ENCODE data around the gene LONP2. TPM values are rescaled to one million over a fixed set of nuclear protein-coding genes. Genes with fewer than 3 reads are reported as not detected.

LONP2 gene
- total and polyA plus RNA-seq, 12 donors, result 45.3 to 89.1 (median 75.2) TPM

DNA sequence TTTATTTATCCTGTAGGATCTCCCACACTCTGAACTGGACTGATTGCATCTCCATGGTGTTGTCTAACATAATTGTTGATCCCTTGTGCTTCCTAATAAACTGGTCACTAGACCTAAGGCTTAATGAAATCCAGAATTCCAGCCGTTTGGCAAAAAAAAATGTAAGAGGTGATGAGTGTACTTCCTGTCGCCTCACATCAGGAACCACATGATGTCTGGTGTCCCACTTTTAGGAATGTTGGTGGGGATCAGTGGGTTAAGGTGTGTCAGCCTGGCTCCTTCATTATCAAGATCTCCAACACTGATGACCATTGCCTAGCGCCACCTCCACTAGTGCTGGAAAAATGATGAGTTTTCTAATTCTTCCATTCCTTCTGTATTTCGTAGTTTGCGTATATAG lies 18.6 kb upstream of the LONP2 start:
- no peak overlapping the region for H3K4me3 ChIP-seq
- TF ChIP-seq POLR2A (IDR thresholded peaks at IDR 0.05), result no peak
- TF ChIP-seq, protein P1, sequence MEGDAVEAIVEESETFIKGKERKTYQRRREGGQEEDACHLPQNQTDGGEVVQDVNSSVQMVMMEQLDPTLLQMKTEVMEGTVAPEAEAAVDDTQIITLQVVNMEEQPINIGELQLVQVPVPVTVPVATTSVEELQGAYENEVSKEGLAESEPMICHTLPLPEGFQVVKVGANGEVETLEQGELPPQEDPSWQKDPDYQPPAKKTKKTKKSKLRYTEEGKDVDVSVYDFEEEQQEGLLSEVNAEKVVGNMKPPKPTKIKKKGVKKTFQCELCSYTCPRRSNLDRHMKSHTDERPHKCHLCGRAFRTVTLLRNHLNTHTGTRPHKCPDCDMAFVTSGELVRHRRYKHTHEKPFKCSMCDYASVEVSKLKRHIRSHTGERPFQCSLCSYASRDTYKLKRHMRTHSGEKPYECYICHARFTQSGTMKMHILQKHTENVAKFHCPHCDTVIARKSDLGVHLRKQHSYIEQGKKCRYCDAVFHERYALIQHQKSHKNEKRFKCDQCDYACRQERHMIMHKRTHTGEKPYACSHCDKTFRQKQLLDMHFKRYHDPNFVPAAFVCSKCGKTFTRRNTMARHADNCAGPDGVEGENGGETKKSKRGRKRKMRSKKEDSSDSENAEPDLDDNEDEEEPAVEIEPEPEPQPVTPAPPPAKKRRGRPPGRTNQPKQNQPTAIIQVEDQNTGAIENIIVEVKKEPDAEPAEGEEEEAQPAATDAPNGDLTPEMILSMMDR (IDR thresholded peaks at IDR 0.05), result no peak
- no peaks in the 10 kb centered on the region for H3K27me3 ChIP-seq
- no peaks in the 10 kb centered on the region for H3K4me1 ChIP-seq (replicated peaks in 1 of 2)
- intact Hi-C loops (cut with DNase I), result no loop called here
- H3K36me3 ChIP-seq (replicated peaks in 1 of 2), result no peaks in the 10 kb centered on the region
- no peaks in the 10 kb centered on the region for H3K9me3 ChIP-seq (replicated peaks in 1 of 3)
- 80 to 88% (median 86%) methylated on average over 5 of the region's 5 CpGs for WGBS, 4 donors
- H3K27ac ChIP-seq, result no peak overlapping the region
- DNase-seq, result no peak

- no peak for TF ChIP-seq POLR2A (IDR thresholded peaks at IDR 0.05)
- TF ChIP-seq, protein P1 (IDR thresholded peaks at IDR 0.05), result peak in 3 of 6 experiments; percentile 35 to 45 (median 44)
- Histone ChIP-seq H3K4me3 (no peak overlapping the region), H3K27ac (no peak overlapping the region), H3K36me3 (replicated peaks in 1 of 2) (no peaks in the 10 kb centered on the region), H3K9me3 (replicated peaks in 1 of 3) (no peaks in the 10 kb centered on the region), H3K4me1 (replicated peaks in 1 of 2) (no peaks in the 10 kb centered on the region), H3K27me3 (no peaks in the 10 kb centered on the region)
- DNase-seq, result peak in 6 of 7 donors; percentile 25 to 57 (median 42)
- intact Hi-C loops (cut with DNase I), result loop anchor here in 1 of 2 donors (10.0 kb wide), 2 partner anchors 313 to 393 kb away; no protein-coding TSS in a partner anchor
- 46 to 58% (median 55%) methylated on average over 11 of the region's 11 CpGs for WGBS, 4 donors
Measured at GRCh38 chr16:48231727-48232492, 12.2 kb upstream of the LONP2 start.

GRCh38 chr16:48232493-48233040 lies 11.5 kb upstream of the LONP2 start:
- H3K9me3 ChIP-seq (replicated peaks in 1 of 3), result no peaks in the 10 kb centered on the region

DNA sequence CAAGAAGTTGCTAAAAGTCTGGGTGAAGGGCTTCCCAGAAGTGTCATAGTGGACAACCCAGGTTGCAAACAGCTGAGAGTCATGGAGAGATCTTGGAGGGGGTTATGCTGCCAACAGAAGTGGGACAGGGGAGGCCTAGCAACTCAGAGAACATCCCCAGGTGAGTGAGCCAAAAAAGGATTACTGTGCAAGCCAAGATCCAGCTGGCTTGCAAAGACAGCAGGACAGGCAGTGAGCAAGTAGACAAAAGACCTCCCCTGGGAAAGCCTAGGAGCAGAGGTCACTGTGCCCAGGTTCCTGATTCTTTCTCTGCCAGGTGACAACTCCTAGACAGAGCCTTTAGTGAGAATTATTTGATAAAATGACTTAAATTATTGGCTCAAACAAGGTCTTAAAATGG lies 9.5 kb upstream of the LONP2 start:
- Histone ChIP-seq H3K36me3 (replicated peaks in 1 of 2) (no peaks in the 10 kb centered on the region), H3K27ac (no peak overlapping the region), H3K27me3 (no peaks in the 10 kb centered on the region), H3K4me3 (no peak overlapping the region), H3K4me1 (replicated peaks in 1 of 2) (no peaks in the 10 kb centered on the region), H3K9me3 (replicated peaks in 1 of 3) (no peaks in the 10 kb centered on the region)
- intact Hi-C loops (cut with DNase I), result loop anchor here in 1 of 2 donors (10.0 kb wide), 2 partner anchors 310 to 390 kb away; no protein-coding TSS in a partner anchor
- TF ChIP-seq POLR2A (IDR thresholded peaks at IDR 0.05), result no peak
- TF ChIP-seq, protein P1 (IDR thresholded peaks at IDR 0.05), result no peak
- DNase-seq, result no peak

More at GRCh38 chr16:48232493-48233040, 11.5 kb upstream of the LONP2 start:
- no peak for DNase-seq
- 93 to 100% (median 99%) methylated on average over 2 of the region's 2 CpGs for WGBS, 4 donors
- intact Hi-C loops (cut with DNase I), result loop anchor here in 1 of 2 donors (10.0 kb wide), 2 partner anchors 312 to 392 kb away; no protein-coding TSS in a partner anchor
- H3K27me3 ChIP-seq, result no peaks in the 10 kb centered on the region
- H3K36me3 ChIP-seq (replicated peaks in 1 of 2), result no peaks in the 10 kb centered on the region
- TF ChIP-seq, protein P1 (IDR thresholded peaks at IDR 0.05), result no peak
- TF ChIP-seq POLR2A (IDR thresholded peaks at IDR 0.05), result no peak
- H3K4me1 ChIP-seq (replicated peaks in 1 of 2), result no peaks in the 10 kb centered on the region
- H3K4me3 ChIP-seq, result no peak overlapping the region
- no peak overlapping the region for H3K27ac ChIP-seq
